ENCODE results near the gene SLC35B2. TPM values are rescaled to one million over a fixed set of nuclear protein-coding genes. Genes with fewer than 3 reads are reported as not detected.

SLC35B2 gene
- total and polyA plus RNA-seq, 2 experiments from 2014 or later: 74.1 to 104 TPM

GRCh38 chr6:44238687-44239350 lies 18.5 kb downstream of the SLC35B2 start:
- no peak for DNase-seq (ENCODE audit: low spot score)
- Histone ChIP-seq H3K9me2 (replicated peaks; ENCODE audit: insufficient read depth) (no peaks in the 10 kb centered on the region), H3K79me2 (no peaks in the 10 kb centered on the region), H4K20me1 (ENCODE audit: insufficient read depth, poor library complexity, severe bottlenecking) (no peaks in the 10 kb centered on the region), H2AFZ (no peak overlapping the region), H3K4me1 (ENCODE audit: insufficient read depth) (peaks cover 22% of the 10 kb centered on the region), H3K27me3 (no peaks in the 10 kb centered on the region), H3K9me3 (ENCODE audit: low read depth) (no peaks in the 10 kb centered on the region), H3K4me2 (peak overlapping the region; percentile 89), H3K36me3 (replicated peaks; ENCODE audit: insufficient read depth, low read depth) (no peaks in the 10 kb centered on the region), H3K27ac (peak overlapping the region; percentile 95), H3K4me3 (no peak overlapping the region)
- WGBS (ENCODE audit: low lambda C conversion rate, missing lambda C conversion rate): 84% methylated on average over 7 of the region's 7 CpGs
- TF ChIP-seq EZH2 (IDR thresholded peaks at IDR 0.05; ENCODE audit: borderline replicate concordance): no peak
- no peak for TF ChIP-seq EZH2phosphoT487 (IDR thresholded peaks at IDR 0.05; ENCODE audit: low read depth, severe bottlenecking, unreplicated experiment)
- TF ChIP-seq CTCF (IDR thresholded peaks at IDR 0.05; ENCODE audit: poor library complexity): no peak

GRCh38 chr6:44237813-44238433 lies 19.4 kb downstream of the SLC35B2 start:
- Histone ChIP-seq H3K79me2 (no peaks in the 10 kb centered on the region), H3K36me3 (replicated peaks; ENCODE audit: insufficient read depth, low read depth) (no peaks in the 10 kb centered on the region), H3K27ac (peak overlapping the region; percentile 95), H3K4me1 (ENCODE audit: insufficient read depth) (peaks cover 24% of the 10 kb centered on the region), H3K27me3 (no peaks in the 10 kb centered on the region), H4K20me1 (ENCODE audit: insufficient read depth, poor library complexity, severe bottlenecking) (no peaks in the 10 kb centered on the region), H3K9me2 (replicated peaks; ENCODE audit: insufficient read depth) (no peaks in the 10 kb centered on the region), H3K4me2 (peak overlapping the region; percentile 89), H3K4me3 (peak overlapping the region; percentile 35), H3K9me3 (ENCODE audit: low read depth) (no peaks in the 10 kb centered on the region), H2AFZ (peak overlapping the region; percentile 85)
- peak; percentile 92 for DNase-seq (ENCODE audit: low spot score)
- TF ChIP-seq CTCF (IDR thresholded peaks at IDR 0.05; ENCODE audit: poor library complexity): peak; percentile 97
- TF ChIP-seq EZH2phosphoT487 (IDR thresholded peaks at IDR 0.05; ENCODE audit: low read depth, severe bottlenecking, unreplicated experiment): no peak
- TF ChIP-seq EZH2 (IDR thresholded peaks at IDR 0.05; ENCODE audit: borderline replicate concordance): no peak
- 3% methylated on average over 33 of the region's 42 CpGs for WGBS (ENCODE audit: low lambda C conversion rate, missing lambda C conversion rate)

- TF ChIP-seq EZH2 (IDR thresholded peaks at IDR 0.05; ENCODE audit: borderline replicate concordance): no peak
- TF ChIP-seq CTCF (IDR thresholded peaks at IDR 0.05; ENCODE audit: poor library complexity): no peak
- no peak for TF ChIP-seq EZH2phosphoT487 (IDR thresholded peaks at IDR 0.05; ENCODE audit: low read depth, severe bottlenecking, unreplicated experiment)
- Histone ChIP-seq H3K27ac (peak overlapping the region; percentile 95), H3K9me2 (replicated peaks; ENCODE audit: insufficient read depth) (no peaks in the 10 kb centered on the region), H3K9me3 (ENCODE audit: low read depth) (no peaks in the 10 kb centered on the region), H3K4me2 (peak overlapping the region; percentile 89), H3K27me3 (no peaks in the 10 kb centered on the region), H3K4me1 (ENCODE audit: insufficient read depth) (peaks cover 24% of the 10 kb centered on the region), H2AFZ (peak overlapping the region; percentile 85), H3K36me3 (replicated peaks; ENCODE audit: insufficient read depth, low read depth) (no peaks in the 10 kb centered on the region), H3K79me2 (no peaks in the 10 kb centered on the region), H3K4me3 (peak overlapping the region; percentile 35), H4K20me1 (ENCODE audit: insufficient read depth, poor library complexity, severe bottlenecking) (no peaks in the 10 kb centered on the region)
- WGBS (ENCODE audit: low lambda C conversion rate, missing lambda C conversion rate): 43% methylated on average over 22 of the region's 22 CpGs
- DNase-seq (ENCODE audit: low spot score): peak; percentile 95
Observed at GRCh38 chr6:44237021-44237812, 20.1 kb downstream of the SLC35B2 start.
